ENCODE results near the gene SLC46A3.

DNA sequence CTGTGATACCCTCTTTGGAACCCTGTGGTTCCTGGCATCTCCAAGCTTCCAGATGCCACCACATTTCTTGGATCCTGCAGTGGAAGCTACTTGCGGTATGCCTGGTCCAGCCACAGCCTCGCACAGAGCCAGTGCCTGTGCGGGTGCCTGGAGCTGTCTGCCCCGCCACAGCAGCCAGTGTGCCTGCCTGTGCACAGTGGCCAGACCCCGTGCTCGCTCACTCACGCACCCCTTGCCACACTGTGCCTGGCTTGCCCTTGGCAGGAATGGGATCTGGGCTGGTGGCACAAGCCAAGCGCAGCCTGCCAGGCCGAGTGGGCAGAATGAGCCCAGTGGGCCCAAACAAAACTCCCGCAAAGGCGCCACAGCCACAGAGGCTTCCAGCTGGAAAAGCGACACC, 33.7 kb downstream of the SLC46A3 start:
- TF ChIP-seq MXI1 (IDR thresholded peaks at IDR 0.05; ENCODE audit: borderline replicate concordance, low read depth, low read length): no peak
- TF ChIP-seq, protein P1, sequence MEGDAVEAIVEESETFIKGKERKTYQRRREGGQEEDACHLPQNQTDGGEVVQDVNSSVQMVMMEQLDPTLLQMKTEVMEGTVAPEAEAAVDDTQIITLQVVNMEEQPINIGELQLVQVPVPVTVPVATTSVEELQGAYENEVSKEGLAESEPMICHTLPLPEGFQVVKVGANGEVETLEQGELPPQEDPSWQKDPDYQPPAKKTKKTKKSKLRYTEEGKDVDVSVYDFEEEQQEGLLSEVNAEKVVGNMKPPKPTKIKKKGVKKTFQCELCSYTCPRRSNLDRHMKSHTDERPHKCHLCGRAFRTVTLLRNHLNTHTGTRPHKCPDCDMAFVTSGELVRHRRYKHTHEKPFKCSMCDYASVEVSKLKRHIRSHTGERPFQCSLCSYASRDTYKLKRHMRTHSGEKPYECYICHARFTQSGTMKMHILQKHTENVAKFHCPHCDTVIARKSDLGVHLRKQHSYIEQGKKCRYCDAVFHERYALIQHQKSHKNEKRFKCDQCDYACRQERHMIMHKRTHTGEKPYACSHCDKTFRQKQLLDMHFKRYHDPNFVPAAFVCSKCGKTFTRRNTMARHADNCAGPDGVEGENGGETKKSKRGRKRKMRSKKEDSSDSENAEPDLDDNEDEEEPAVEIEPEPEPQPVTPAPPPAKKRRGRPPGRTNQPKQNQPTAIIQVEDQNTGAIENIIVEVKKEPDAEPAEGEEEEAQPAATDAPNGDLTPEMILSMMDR (CRISPR knock-in tag; IDR thresholded peaks at IDR 0.05): no peak
- TF ChIP-seq EZH2 (conservative IDR thresholded peaks at IDR 0.05; ENCODE audit: low read depth, low read length): no peak
- no peak for TF ChIP-seq ARNT (IDR thresholded peaks at IDR 0.05)
- TF ChIP-seq KLF6 (CRISPR knock-in tag; IDR thresholded peaks at IDR 0.05): no peak
- TF ChIP-seq KAT2B (IDR thresholded peaks at IDR 0.05; ENCODE audit: borderline replicate concordance, low read depth, low read length): no peak
